Measurements from ENCODE around the gene GPR160.

GPR160 gene

DNA sequence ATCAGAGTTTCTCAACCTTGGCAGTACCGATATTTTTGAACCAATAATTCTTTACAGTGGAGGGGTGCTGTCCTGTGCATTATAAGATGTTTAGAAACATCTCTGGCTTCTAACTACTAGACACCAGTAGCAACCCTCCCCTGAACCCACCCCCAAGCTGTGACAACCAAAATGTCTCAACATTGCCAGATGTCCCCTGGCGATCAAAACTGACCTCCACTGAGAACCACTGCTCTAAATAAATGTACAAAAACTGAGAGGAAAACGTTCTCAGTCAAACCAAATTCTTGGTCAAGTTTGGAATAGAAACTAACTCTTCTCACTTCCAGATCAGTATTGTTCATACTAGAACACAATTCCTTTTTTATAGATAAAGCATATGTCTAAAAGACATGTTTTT lies 58.5 kb downstream of the GPR160 start:
- Histone ChIP-seq H3K4me3 (replicated peaks; ENCODE audit: insufficient read depth, low read length) (no peak overlapping the region), H3K27me3 (ENCODE audit: insufficient read depth, poor library complexity, severe bottlenecking) (no peaks in the 10 kb centered on the region), H3K27ac (replicated peaks) (no peak overlapping the region)
- TF ChIP-seq, protein P1, sequence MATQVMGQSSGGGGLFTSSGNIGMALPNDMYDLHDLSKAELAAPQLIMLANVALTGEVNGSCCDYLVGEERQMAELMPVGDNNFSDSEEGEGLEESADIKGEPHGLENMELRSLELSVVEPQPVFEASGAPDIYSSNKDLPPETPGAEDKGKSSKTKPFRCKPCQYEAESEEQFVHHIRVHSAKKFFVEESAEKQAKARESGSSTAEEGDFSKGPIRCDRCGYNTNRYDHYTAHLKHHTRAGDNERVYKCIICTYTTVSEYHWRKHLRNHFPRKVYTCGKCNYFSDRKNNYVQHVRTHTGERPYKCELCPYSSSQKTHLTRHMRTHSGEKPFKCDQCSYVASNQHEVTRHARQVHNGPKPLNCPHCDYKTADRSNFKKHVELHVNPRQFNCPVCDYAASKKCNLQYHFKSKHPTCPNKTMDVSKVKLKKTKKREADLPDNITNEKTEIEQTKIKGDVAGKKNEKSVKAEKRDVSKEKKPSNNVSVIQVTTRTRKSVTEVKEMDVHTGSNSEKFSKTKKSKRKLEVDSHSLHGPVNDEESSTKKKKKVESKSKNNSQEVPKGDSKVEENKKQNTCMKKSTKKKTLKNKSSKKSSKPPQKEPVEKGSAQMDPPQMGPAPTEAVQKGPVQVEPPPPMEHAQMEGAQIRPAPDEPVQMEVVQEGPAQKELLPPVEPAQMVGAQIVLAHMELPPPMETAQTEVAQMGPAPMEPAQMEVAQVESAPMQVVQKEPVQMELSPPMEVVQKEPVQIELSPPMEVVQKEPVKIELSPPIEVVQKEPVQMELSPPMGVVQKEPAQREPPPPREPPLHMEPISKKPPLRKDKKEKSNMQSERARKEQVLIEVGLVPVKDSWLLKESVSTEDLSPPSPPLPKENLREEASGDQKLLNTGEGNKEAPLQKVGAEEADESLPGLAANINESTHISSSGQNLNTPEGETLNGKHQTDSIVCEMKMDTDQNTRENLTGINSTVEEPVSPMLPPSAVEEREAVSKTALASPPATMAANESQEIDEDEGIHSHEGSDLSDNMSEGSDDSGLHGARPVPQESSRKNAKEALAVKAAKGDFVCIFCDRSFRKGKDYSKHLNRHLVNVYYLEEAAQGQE (IDR thresholded peaks at IDR 0.05; ENCODE audit: insufficient replicate concordance, low read depth) = no peak
- no peak for TF ChIP-seq GABPA (IDR thresholded peaks at IDR 0.05; ENCODE audit: low read depth)
- TF ChIP-seq, protein P2, sequence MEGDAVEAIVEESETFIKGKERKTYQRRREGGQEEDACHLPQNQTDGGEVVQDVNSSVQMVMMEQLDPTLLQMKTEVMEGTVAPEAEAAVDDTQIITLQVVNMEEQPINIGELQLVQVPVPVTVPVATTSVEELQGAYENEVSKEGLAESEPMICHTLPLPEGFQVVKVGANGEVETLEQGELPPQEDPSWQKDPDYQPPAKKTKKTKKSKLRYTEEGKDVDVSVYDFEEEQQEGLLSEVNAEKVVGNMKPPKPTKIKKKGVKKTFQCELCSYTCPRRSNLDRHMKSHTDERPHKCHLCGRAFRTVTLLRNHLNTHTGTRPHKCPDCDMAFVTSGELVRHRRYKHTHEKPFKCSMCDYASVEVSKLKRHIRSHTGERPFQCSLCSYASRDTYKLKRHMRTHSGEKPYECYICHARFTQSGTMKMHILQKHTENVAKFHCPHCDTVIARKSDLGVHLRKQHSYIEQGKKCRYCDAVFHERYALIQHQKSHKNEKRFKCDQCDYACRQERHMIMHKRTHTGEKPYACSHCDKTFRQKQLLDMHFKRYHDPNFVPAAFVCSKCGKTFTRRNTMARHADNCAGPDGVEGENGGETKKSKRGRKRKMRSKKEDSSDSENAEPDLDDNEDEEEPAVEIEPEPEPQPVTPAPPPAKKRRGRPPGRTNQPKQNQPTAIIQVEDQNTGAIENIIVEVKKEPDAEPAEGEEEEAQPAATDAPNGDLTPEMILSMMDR (IDR thresholded peaks at IDR 0.05; ENCODE audit: insufficient read depth, low read length) = no peak
- TF ChIP-seq SPI1 (IDR thresholded peaks at IDR 0.05; ENCODE audit: borderline replicate concordance, low read depth) = no peak
- no peak for TF ChIP-seq POLR2AphosphoS5 (IDR thresholded peaks at IDR 0.05; ENCODE audit: low read depth)
- no peak for DNase-seq (ENCODE audit: low read depth in 1 of 2, low spot score in 1 of 2)

DNA sequence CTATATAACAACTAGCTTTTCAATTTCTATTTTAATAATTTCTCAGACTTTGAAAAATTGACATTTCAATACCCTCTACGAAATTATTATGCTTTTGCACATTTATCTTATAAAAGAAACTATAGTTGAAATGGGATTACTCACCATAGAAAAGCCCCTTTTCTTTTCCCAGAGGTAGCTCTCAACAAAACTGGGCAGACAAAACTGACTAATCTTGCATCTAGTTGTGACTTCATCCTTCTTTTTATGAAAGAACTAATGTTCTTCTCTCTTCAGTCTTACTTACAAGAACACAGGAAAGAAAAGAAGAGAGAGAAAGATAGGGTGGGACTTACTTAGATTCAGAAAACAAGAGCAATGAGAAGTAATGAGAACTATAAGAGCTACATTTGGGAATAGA lies 61.0 kb downstream of the GPR160 start:
- no peak overlapping the region for H3K4me3 ChIP-seq (replicated peaks; ENCODE audit: insufficient read depth, low read length)
- DNase-seq (ENCODE audit: low read depth in 1 of 2, low spot score in 1 of 2) = no peak
- no peak for TF ChIP-seq POLR2AphosphoS5 (IDR thresholded peaks at IDR 0.05; ENCODE audit: low read depth)
- no peak for TF ChIP-seq GABPA (IDR thresholded peaks at IDR 0.05; ENCODE audit: low read depth)
- TF ChIP-seq SPI1 (IDR thresholded peaks at IDR 0.05; ENCODE audit: borderline replicate concordance, low read depth) = no peak
- TF ChIP-seq, protein P1 (IDR thresholded peaks at IDR 0.05; ENCODE audit: insufficient replicate concordance, low read depth) = no peak
- TF ChIP-seq, protein P2 (IDR thresholded peaks at IDR 0.05; ENCODE audit: insufficient read depth, low read length) = no peak
- no peaks in the 10 kb centered on the region for H3K27me3 ChIP-seq (ENCODE audit: insufficient read depth, poor library complexity, severe bottlenecking)
- no peak overlapping the region for H3K27ac ChIP-seq (replicated peaks)

DNA sequence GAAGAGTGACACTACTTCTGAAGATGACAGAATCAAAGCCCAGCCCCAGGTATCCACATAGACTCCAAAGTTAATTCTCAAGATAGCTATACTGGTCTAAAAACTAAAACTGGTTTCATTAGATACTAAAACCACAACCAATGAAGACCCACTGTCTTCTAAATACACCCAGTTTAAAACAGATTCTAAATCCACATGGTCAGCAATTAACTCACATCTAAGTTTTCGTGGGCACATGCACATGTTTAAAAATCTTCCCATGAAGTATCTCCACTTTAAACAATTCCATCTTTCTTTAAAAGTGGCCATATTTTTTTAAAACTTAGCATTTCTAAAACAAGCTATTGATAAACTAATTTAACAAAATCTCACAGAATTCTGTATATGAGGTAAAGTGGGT lies 63.1 kb downstream of the GPR160 start:
- Histone ChIP-seq H3K27ac (replicated peaks) (no peak overlapping the region), H3K27me3 (ENCODE audit: insufficient read depth, poor library complexity, severe bottlenecking) (no peaks in the 10 kb centered on the region), H3K4me3 (replicated peaks; ENCODE audit: insufficient read depth, low read length) (no peak overlapping the region)
- no peak for DNase-seq (ENCODE audit: low read depth in 1 of 2, low spot score in 1 of 2)
- no peak for TF ChIP-seq POLR2AphosphoS5 (IDR thresholded peaks at IDR 0.05; ENCODE audit: low read depth)
- TF ChIP-seq, protein P2 (IDR thresholded peaks at IDR 0.05; ENCODE audit: insufficient read depth, low read length) = no peak
- TF ChIP-seq, protein P1 (IDR thresholded peaks at IDR 0.05; ENCODE audit: insufficient replicate concordance, low read depth) = no peak
- no peak for TF ChIP-seq GABPA (IDR thresholded peaks at IDR 0.05; ENCODE audit: low read depth)
- TF ChIP-seq SPI1 (IDR thresholded peaks at IDR 0.05; ENCODE audit: borderline replicate concordance, low read depth) = no peak
